WERI-Rb-1 (cell line): ENCODE measurements around the gene TYW1.
"Not testable (repeated sequence)": the region's sequence is repeated elsewhere in the genome, so short reads cannot be mapped to it uniquely, and the experiment has no call there.

Experiments used
- DNase-seq: peaks from one replicate; pipeline ENCODE4 v3.0.0-alpha.2; 2020
- H3K27ac ChIP-seq: fragments of 250-450 bp; sonication (Bioruptor Pico); 2 replicates; pipeline ENCODE4 v1.5.1; 2020; ENCODE audit warnings: mild to moderate bottlenecking, moderate library complexity
- H3K27me3 ChIP-seq: fragments of 250-450 bp; sonication (Bioruptor Pico); 2 replicates; pipeline ENCODE4 v1.5.1; 2021; ENCODE audit warnings: mild to moderate bottlenecking, low read depth, moderate library complexity; ENCODE audit not compliant: insufficient read depth, severe bottlenecking
- H3K36me3 ChIP-seq: fragments of 250-450 bp; sonication (Bioruptor Pico); 2 replicates; pipeline ENCODE4 v1.5.1; 2020; ENCODE audit warnings: mild to moderate bottlenecking, moderate library complexity
- H3K4me3 ChIP-seq: 2 replicates; pipeline ENCODE4 v1.5.1; 2011; ENCODE audit warnings: low read depth, mild to moderate bottlenecking, control low read depth, low read length
- H3K9me3 ChIP-seq: fragments of 250-450 bp; sonication (Bioruptor Pico); 2 replicates; pipeline ENCODE4 v1.5.1; 2021; ENCODE audit warnings: mild to moderate bottlenecking, moderate library complexity; ENCODE audit not compliant: severe bottlenecking

Gene TYW1

DNA sequence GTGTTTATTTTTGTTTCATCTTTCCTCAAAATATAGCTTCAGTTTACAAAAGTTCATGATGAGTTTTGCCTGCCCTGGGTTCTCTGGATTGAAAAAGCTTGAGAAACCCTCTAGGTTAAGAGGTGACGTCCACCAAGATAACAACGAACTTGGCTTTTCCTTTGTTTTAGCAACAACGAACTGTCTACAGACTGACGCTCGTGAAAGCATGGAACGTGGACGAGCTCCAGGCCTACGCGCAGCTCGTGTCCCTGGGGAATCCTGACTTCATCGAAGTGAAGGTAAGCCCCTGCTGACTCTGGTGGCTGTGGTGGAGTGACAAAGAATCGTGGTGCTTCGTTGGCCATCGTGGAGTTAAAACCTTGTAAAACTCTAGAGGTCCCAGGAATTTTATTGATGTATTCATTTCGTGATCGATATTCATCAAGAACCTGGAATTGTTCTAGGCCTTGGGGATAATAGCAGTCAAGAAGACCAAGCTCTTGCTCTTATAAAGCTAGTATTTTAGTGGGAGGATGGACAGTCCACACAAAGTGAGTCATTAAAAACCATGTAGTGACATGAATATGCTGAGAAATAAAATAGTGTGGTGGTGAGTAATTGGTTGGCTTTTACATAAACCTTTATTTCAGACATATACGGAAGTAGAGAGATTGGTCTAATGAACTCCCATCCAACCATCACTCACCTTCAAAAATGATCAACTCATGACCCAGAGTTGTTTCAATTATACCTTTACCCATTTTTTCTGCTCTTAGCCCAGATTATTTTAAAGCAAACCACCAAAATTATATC lies 186.5 kb downstream of the TYW1 start:
- H3K9me3 ChIP-seq, H3K27me3 ChIP-seq, DNase-seq, H3K27ac ChIP-seq, H3K36me3 ChIP-seq, H3K4me3 ChIP-seq: not testable (repeated sequence)

DNA sequence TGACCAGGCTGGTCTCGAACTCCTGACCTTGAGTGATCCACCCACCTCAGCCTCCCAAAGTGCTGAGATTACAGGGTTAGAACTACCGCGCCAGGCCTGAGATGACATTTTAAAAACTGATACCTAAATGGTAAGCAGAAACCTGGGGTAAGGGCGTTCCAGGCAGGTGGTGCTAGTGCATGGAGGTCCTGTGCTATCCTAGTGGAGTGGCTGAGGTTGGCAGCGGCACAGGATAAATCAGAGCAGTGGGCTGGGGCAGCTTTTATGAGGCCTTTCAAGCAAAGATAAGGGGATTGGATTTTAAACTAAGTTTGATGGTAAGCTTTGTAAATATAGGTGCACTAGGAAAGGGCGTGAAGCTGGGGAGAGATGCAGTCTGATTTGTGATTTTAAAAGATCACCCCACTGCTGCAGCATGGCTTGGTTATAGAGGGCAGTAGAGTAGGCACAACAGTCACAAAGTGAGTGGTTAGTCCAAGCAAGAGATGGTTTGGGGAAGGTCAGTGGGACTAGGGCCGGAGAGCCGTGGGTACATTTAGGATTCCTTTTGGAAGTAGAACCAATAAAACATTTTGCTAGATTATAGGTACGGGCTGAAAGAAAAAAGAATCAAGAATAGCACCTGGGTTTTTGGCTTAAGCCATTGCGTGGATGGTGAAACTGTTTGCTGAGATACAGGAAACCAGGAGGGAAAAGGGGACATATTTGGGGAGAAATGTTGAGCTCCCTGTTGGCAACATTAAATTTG lies 188.5 kb downstream of the TYW1 start:
- not testable (repeated sequence) for H3K36me3 ChIP-seq, H3K9me3 ChIP-seq, H3K4me3 ChIP-seq, H3K27me3 ChIP-seq, DNase-seq, H3K27ac ChIP-seq

DNA sequence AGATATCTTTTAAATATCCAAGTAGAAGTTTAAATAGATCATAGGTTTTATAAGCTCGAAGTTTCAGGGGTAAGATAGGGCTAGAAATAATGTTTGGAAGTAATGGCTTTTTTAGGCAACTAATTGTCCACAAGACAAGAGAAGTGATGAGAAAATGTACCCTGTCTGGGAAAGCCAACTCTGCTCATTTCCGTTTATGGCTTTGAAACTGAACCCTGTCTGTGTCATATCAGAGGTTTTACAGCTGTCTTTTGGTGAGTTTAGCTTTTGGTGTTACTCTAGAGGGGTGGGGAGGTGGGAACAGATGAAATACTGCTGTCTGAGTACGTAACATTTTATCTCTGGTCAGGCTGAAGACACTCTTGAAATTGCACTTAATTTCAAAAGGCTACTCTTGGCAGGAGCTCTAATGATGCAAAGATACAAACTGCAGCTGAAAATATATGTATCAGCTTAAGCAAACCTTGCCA lies 189.1 kb downstream of the TYW1 start:
- not testable (repeated sequence) for DNase-seq, H3K9me3 ChIP-seq, H3K27me3 ChIP-seq, H3K27ac ChIP-seq, H3K4me3 ChIP-seq, H3K36me3 ChIP-seq

DNA sequence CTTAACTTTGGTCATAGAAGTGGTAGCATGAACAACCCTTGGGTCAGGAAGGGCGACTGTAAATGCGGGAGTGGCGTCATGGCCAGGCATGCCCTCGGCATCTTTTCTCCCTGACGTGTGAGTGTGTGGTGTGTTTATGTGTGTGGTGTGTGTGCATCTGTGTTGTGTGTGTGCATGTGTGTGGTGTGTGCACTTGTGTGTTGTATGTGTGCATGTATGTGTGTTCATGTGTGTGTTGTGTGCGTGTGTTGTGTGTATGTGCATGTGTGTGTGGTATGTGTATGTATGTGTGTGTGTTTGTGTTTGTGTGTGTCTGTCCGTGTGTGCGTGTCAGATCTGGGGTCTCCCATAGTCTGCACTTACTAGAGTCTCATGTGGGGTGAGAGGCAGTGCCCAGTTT lies 192.5 kb downstream of the TYW1 start:
- H3K9me3 ChIP-seq, DNase-seq, H3K27me3 ChIP-seq, H3K36me3 ChIP-seq, H3K27ac ChIP-seq, H3K4me3 ChIP-seq: not testable (repeated sequence)

DNA sequence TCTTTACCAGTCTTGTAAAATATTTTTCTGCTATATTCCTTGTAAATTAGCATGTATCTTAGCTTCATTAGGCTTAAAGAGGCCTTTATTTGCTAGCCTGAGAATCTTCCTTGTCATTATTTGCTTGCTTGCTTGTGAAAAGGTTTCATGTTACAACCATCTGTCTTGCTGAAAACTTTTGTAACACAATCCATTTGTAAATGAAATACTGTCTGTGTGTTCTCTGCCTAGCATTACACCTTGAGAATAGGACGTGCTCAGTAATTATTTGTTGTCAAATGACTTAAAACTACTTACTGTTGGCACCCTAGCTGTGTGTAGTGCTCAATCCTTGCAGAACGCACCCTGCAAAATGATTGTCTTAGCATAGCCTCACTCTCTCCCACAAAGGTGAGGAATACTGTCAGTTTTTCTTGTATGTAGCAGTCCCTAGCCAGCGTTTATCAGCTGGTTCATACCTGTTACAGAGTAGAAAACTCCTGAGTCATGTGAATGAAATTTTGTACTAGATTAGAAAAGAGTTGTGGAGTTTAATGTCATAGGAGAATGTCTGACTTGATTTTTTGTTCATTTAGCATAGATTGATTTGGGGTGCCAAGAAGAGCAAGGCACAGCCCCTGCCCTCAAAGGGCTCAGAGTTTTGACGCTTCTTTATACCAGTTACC lies 193.3 kb downstream of the TYW1 start:
- not testable (repeated sequence) for H3K4me3 ChIP-seq, H3K27me3 ChIP-seq, H3K9me3 ChIP-seq, H3K36me3 ChIP-seq, DNase-seq, H3K27ac ChIP-seq

DNA sequence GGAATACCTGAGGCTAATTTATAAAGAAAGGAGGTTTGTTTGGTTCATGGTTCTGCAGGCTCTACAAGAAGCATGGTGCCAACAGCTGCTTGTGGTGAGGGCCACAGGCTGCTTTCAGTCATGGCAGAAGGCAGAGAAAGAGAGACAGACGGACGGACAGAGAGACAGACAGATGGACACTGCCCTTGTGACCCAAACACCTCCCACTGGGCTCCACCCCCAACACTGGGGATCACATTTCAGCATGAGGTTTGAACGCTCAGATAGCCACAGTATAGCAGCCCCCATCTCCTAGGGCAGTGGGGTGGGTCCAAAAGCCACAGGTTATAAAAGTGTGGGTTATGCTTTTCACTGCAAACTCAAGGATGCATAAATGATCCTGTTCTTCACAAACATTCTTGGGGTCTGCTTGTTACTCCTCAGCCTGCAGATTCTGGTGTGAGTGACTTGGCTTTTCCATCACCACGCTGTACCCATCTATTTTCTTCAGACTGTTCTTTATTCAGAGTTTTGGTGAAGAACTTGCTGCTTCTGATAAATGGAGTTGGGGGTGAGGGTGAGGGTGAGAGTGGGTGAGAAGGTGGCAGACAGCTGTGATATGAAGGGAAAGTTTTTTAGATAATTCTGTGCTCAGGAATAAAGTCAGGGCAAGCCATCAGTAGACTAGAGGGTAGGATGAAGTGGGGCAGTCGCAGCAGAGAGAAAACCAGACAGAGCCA lies 194.5 kb downstream of the TYW1 start:
- not testable (repeated sequence) for H3K36me3 ChIP-seq, H3K4me3 ChIP-seq, H3K27ac ChIP-seq, H3K27me3 ChIP-seq, H3K9me3 ChIP-seq, DNase-seq

DNA sequence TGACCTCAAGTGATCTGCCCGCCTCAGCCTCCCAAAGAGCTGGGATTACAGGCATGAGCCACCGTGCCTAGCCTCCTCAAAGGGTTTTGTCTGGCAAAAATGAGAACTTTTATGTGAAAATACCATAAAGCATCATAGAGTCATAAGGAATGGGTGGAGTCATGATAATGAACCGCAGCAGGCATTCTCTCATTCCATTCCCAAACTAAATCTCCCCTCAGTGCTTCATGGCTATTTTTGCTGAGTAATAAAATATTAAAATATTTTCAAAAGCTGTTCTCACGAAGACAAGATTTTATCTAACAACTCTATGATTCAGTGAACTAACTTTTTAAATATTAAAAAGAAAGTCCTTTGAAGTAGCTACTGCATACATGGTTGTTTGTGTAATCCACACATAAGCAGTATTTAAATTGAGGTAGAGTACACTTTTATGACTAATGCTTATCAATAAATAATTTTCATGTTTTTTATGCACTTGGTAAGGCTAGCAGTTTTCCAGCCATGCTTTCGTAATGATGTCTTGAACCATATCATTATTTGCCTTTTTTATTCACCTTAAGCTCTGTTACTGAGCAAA lies 195.6 kb downstream of the TYW1 start:
- H3K27ac ChIP-seq, DNase-seq, H3K27me3 ChIP-seq, H3K36me3 ChIP-seq, H3K4me3 ChIP-seq, H3K9me3 ChIP-seq: not testable (repeated sequence)

DNA sequence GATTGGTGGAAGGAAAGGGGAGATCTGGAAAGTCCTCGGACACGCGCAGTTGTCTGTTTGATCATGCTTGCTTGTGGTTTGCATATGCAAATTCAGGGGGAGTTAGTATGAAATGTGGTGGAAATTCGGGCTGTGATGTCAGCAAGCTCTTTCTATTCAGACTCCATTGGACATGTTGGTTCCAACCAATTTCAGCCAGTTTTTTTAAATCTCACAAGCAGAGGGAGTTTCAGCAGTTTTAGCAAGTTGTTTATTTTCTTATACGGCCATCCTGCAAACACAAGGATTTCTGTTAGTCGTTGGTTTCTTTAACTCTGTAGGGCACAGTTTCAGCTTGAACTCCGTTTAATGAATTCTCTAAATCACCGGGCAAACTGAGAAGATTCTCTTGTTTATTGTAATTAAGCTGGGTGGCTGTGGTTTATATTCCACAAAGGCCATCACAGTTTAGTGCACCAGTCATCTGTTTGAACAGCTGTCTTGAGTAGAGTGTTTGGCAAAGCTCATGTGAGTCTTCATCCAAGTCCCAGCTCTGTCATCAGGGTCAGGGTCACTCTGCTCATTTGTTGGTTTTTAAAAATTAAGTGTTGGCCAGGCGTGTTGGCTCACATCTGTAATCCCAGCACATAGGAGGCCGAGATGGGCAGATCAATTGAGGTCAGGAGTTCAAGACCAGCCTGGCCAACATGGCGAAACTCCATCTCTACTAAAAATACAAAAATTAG lies 196.4 kb downstream of the TYW1 start:
- not testable (repeated sequence) for DNase-seq, H3K27ac ChIP-seq, H3K27me3 ChIP-seq, H3K9me3 ChIP-seq, H3K36me3 ChIP-seq, H3K4me3 ChIP-seq

DNA sequence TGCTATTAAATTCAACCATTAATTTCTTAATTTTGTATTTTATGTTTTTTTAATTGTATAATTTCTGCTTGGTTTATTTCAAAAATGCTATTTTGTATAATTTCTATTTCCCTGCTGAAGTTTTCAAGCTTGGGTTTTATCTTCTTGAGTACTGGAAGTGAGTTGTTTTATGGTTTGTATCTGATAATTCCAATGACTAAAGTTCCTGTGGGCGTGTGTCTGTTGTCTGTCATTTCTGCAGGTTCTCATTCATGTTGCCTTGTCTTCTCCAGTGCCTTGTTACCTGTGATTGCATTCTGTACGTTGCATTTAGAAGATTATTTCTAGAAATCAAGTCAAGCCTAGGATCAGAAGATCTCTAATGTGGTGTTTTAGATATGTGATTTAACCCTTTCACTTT lies 199.5 kb downstream of the TYW1 start:
- not testable (repeated sequence) for H3K4me3 ChIP-seq, H3K9me3 ChIP-seq, H3K27me3 ChIP-seq, H3K27ac ChIP-seq, H3K36me3 ChIP-seq, DNase-seq

DNA sequence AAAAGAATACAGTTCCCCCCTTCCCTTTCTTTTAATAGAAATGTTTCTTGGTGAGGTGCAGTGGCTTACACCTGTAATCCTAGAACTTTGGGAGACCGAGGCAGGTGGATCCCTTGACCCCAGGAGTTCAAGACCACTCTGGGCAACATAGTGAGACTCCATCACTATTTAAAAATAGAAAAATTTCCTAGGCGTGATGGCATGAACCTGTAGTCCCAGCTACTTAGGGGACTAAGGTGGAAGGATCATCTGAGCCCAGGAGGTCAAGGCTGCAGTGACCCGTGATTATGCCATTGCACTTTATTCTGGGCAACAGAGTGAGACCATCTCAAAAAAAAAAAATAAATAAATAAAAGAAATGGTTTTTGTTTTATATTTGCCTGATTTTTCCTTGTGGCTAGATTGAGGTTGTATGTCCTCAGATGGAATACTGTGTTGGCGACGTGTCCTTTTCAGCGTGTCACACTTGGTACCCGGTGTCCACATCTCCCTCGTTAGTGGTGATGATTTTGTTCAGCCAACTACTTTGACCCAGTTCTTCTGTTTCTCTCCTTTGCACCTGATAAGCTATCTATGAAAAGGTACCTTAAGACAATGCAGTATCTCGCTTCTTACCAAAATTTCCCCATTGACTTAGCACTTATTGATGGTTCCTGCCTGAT lies 202.4 kb downstream of the TYW1 start:
- not testable (repeated sequence) for H3K9me3 ChIP-seq, DNase-seq, H3K36me3 ChIP-seq, H3K27ac ChIP-seq, H3K27me3 ChIP-seq, H3K4me3 ChIP-seq

DNA sequence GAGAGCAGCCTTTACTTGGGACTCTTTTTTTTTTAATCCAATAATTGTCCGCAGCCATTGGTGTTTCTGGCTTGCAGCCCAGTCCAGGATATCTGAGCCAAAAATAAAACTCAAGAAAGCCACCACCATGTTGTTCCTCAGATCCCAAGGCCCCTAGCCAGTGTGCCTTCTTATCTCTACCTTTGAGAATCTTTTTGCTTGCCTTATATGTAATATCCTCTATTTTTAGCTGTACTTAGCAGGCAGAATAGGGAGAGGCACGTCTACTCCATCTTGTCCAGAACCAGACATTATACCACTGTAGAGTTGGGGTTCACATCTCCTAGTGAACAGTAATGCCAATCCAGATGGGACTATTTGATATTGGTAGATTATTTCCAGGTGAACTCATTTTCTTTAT lies 209.1 kb downstream of the TYW1 start:
- H3K27me3 ChIP-seq, H3K36me3 ChIP-seq, H3K4me3 ChIP-seq, H3K27ac ChIP-seq, DNase-seq, H3K9me3 ChIP-seq: not testable (repeated sequence)
